Endothelial cell of umbilical vein (primary cell): ENCODE data around the gene FANCC. TPM values are rescaled to one million over a fixed set of nuclear protein-coding genes. Genes with fewer than 3 reads are reported as not detected.

Source experiments
- BruUV-seq: library from RNA; stranded (reverse); fragments of 400-500 nt; replicated peaks from 2 replicates; lab custom pipeline; 2021; lab: Mats Ljungman, UMichigan
- CTCF ChIA-PET: fragments of 300-600, 350-600 bp; sonication (Branson Sonifier 250); formaldehyde crosslinking; loops from one replicate; lab custom pipeline; 2021; ENCODE audit warnings: antibody characterized with exemption, inconsistent platforms; lab: Charles Lee
- POLR2A ChIA-PET: fragments of 300-600, 350-600 bp; sonication (Branson Sonifier 250); formaldehyde crosslinking; loops from one replicate; lab custom pipeline; 2021; ENCODE audit warnings: antibody characterized with exemption, inconsistent platforms; lab: Charles Lee
- DNase-seq: peaks from one replicate; pipeline ENCODE4 v3.0.0-alpha.2; 2011; ENCODE audit warnings: low read depth, low spot score
- FAIRE-seq: peaks from 2 replicates; lab custom pipeline; 2011; peaks lifted over from hg19 to GRCh38; lab: Jason Lieb, UNC
- H2AFZ ChIP-seq: 2 replicates; pipeline ENCODE4 v1.6.0; 2012; ENCODE audit warnings: low read depth, low read length, control low read depth, inconsistent platforms
- H3K27ac ChIP-seq: 2 replicates; pipeline ENCODE4 v1.5.1; 2011; ENCODE audit warnings: low read depth, mild to moderate bottlenecking, control low read depth, low read length, moderate library complexity; ENCODE audit not compliant: insufficient read depth
- H3K27me3 ChIP-seq, 2 experiments: 2 replicates each; pipeline versions ENCODE4 v1.6.0 to v1.6.1; 2011; ENCODE audit warnings: low read length in 2 of 2, mixed read lengths in 1 of 2; ENCODE audit not compliant: control insufficient read depth in 2 of 2, insufficient read depth in 2 of 2
- H3K36me3 ChIP-seq, 2 experiments: 2 replicates in 1 of 2; 3 replicates in 1 of 2; pipeline ENCODE4 v1.5.1; 2011; ENCODE audit warnings: low read length in 2 of 2, mild to moderate bottlenecking in 1 of 2, moderate library complexity in 1 of 2; ENCODE audit not compliant: control insufficient read depth in 2 of 2, insufficient read depth in 2 of 2; ENCODE audit errors: extremely low read depth in 1 of 2
- H3K4me1 ChIP-seq: 3 replicates; pipeline ENCODE4 v1.5.1; 2011; ENCODE audit warnings: mild to moderate bottlenecking, low read length; ENCODE audit not compliant: control insufficient read depth, insufficient read depth; ENCODE audit errors: extremely low read depth
- H3K4me2 ChIP-seq: 2 replicates; pipeline ENCODE4 v1.6.1; 2011; ENCODE audit warnings: low read length, control low read depth, mixed read lengths; ENCODE audit not compliant: insufficient read depth
- H3K4me3 ChIP-seq, 3 experiments: fragments of 200-600 bp in 1 of 3; sonication (generic), shearing (Covaris generic) in 1 of 3; replicated peaks in 1 of 3; 2 replicates each; pipeline ENCODE4 v1.5.1; 2011 to 2016; ENCODE audit warnings: control low read depth in 3 of 3, low read length in 3 of 3, mild to moderate bottlenecking in 2 of 3, inconsistent platforms in 1 of 3, low read depth in 1 of 3, moderate library complexity in 1 of 3; ENCODE audit not compliant: insufficient read depth in 1 of 3
- H3K79me2 ChIP-seq: 2 replicates; pipeline ENCODE4 v1.6.0; 2012; ENCODE audit warnings: low read length, inconsistent platforms; ENCODE audit not compliant: control insufficient read depth, insufficient read depth
- H3K9ac ChIP-seq: replicated peaks from 2 replicates; pipeline ENCODE3; 2011; ENCODE audit warnings: low read length, control low read depth; ENCODE audit not compliant: insufficient read depth; ENCODE audit errors: extremely low read depth
- H3K9me1 ChIP-seq: replicated peaks from 3 replicates; pipeline ENCODE4 v1.6.0; 2011; ENCODE audit warnings: mild to moderate bottlenecking, low read length; ENCODE audit not compliant: control insufficient read depth, insufficient read depth; ENCODE audit errors: extremely low read depth
- H3K9me3 ChIP-seq: replicated peaks from 2 replicates; pipeline ENCODE4 v1.5.1; 2012; ENCODE audit warnings: low read length, inconsistent platforms; ENCODE audit not compliant: control insufficient read depth, insufficient read depth
- H4K20me1 ChIP-seq: replicated peaks from 2 replicates; pipeline ENCODE3; 2011; ENCODE audit warnings: mild to moderate bottlenecking, low read length; ENCODE audit not compliant: control insufficient read depth, insufficient read depth; ENCODE audit errors: extremely low read depth
- CTCF ChIP-seq, 2 donors: IDR thresholded peaks; 1 replicate in 1 of 2; 2 replicates in 1 of 2; pipeline ENCODE4 v1.5.1; 2011; ENCODE audit warnings: low read length in 2 of 2, mild to moderate bottlenecking in 2 of 2, moderate library complexity in 2 of 2, control low read depth in 1 of 2, inconsistent platforms in 1 of 2, low read depth in 1 of 2; ENCODE audit not compliant: insufficient read depth in 1 of 2; ENCODE audit errors: extremely low read depth in 1 of 2
- EZH2 ChIP-seq: IDR thresholded peaks from 2 replicates; pipeline ENCODE4 v1.6.1; 2012; ENCODE audit warnings: borderline replicate concordance, low read depth, mild to moderate bottlenecking, moderate library complexity, low read length, inconsistent platforms; ENCODE audit not compliant: severe bottlenecking
- FOS ChIP-seq: IDR thresholded peaks from 2 replicates; pipeline ENCODE4 v1.6.1; 2011; ENCODE audit warnings: mild to moderate bottlenecking, low read length, moderate library complexity, borderline replicate concordance; ENCODE audit not compliant: insufficient read depth
- GATA2 ChIP-seq: IDR thresholded peaks from 2 replicates; pipeline ENCODE4 v1.7.0; 2011; ENCODE audit warnings: low read depth, mild to moderate bottlenecking, moderate library complexity, mixed read lengths, low read length; ENCODE audit not compliant: insufficient read length, insufficient read depth
- JUN ChIP-seq: IDR thresholded peaks from 2 replicates; pipeline ENCODE4 v1.6.1; 2011; ENCODE audit warnings: borderline replicate concordance, low read depth; ENCODE audit not compliant: insufficient read length, insufficient read depth
- MAX ChIP-seq: IDR thresholded peaks from 2 replicates; pipeline ENCODE4 v1.6.1; 2011; ENCODE audit not compliant: insufficient read depth, insufficient read length
- MYC ChIP-seq: IDR thresholded peaks from one replicate; pipeline ENCODE4 v1.6.1; 2011; ENCODE audit warnings: mild to moderate bottlenecking, low read depth, low read length
- POLR2A ChIP-seq: IDR thresholded peaks from 2 replicates; pipeline ENCODE4 v1.6.1; 2012; ENCODE audit warnings: low read depth, mild to moderate bottlenecking, control low read depth, low read length
- POLR2AphosphoS5 ChIP-seq: IDR thresholded peaks from 2 replicates; pipeline ENCODE4 v1.6.1; 2012; ENCODE audit warnings: low read depth, mild to moderate bottlenecking, control low read depth, low read length, moderate library complexity; ENCODE audit not compliant: insufficient read depth
- dilution Hi-C: fragments of 300-500 bp; cut with MboI; formaldehyde crosslinking; loops from one replicate; pipeline ENCODE4 v1.15.0; 2019; ENCODE audit warnings: low sequenced_read_pairs; ENCODE audit not compliant: extremely low pct_ligation_motif_present
- intact Hi-C: fragments of 100-400 bp; cut with micrococcal nuclease; formaldehyde crosslinking; loops from one replicate; pipeline ENCODE4 v1.10.0; 2022
- polyA plus RNA-seq, 4 experiments: library from polyadenylated mRNA; depleted of rRNA in 3 of 4; stranded (reverse) in 3 of 4; unstranded in 1 of 4; fragments of >200 nt; gene quantifications; 2 replicates each; pipeline versions ENCODE4 v1.2.1 to v1.2.3, GENCODE V29; 2011 to 2012; ENCODE audit warnings: missing spikeins in 1 of 4
- total RNA-seq: library from RNA; stranded (reverse); gene quantifications from 2 replicates; pipeline ENCODE4 v1.2.3, GENCODE V29; 2021

Gene FANCC
- total and polyA plus RNA-seq, 2 donors (not counting 3 experiments of a cell fraction or from before 2014, with no cell fraction given), result 5.7 to 13.1 TPM

- no peak overlapping the region for H2AFZ ChIP-seq
- no peaks in the 10 kb centered on the region for H3K9me1 ChIP-seq
- ChIA-PET POLR2A (no interaction called here), CTCF (interaction anchor here (1.0 to 1.3 kb wide), 3 partner anchors 9 to 532 kb away, joined by 4 to 6 read pairs (median 4); no protein-coding TSS in a partner anchor)
- intact Hi-C loops (no loop called here), dilution Hi-C loops (no loop called here)
- no peaks in the 10 kb centered on the region for H3K79me2 ChIP-seq
- no peaks in the 10 kb centered on the region for H3K27me3 ChIP-seq
- BruUV-seq, result no TSS peak
- FAIRE-seq, result no peak
- no peaks in the 10 kb centered on the region for H4K20me1 ChIP-seq
- no peak overlapping the region for H3K27ac ChIP-seq
- no peaks in the 10 kb centered on the region for H3K4me1 ChIP-seq
- TF ChIP-seq POLR2A, result no peak
- TF ChIP-seq MAX, result no peak
- TF ChIP-seq EZH2, result no peak
- no peak for TF ChIP-seq CTCF (IDR thresholded peaks at IDR 0.05; ENCODE audit: extremely low read depth in 1 of 2, insufficient read depth in 1 of 2, low read depth in 1 of 2, low read length in 2 of 2)
- no peak for TF ChIP-seq GATA2
- TF ChIP-seq POLR2AphosphoS5, result no peak
- TF ChIP-seq MYC, result no peak
- no peak for TF ChIP-seq JUN
- no peak for TF ChIP-seq FOS
- H3K4me2 ChIP-seq, result no peak overlapping the region
- H3K4me3 ChIP-seq, result no peak overlapping the region
- DNase-seq, result no peak
- no peak overlapping the region for H3K9ac ChIP-seq
- H3K36me3 ChIP-seq, result no peaks in the 10 kb centered on the region
- H3K9me3 ChIP-seq, result no peaks in the 10 kb centered on the region
Measured at GRCh38 chr9:95201206-95201605, 116.3 kb downstream of the FANCC start.
